RWPE2 (cell line): ENCODE results near the gene MYH13.
A peak's percentile ranks its signal among the peaks of the same experiment; 100 is the strongest.

Experiments used
- ATAC-seq: fragments of 200-7000 bp; cut with Tn5 transposase; 3 replicates; pipeline ENCODE4 v1.9.1; 2021; ENCODE audit warnings: low read depth
- DNase-seq: peaks from one replicate; pipeline ENCODE4 v3.0.0-alpha.2; 2020; ENCODE audit warnings: low spot score
- H3K27ac ChIP-seq: fragments of 450-650 bp; 2 replicates; pipeline ENCODE4 v1.5.1; 2017; ENCODE audit warnings: mild to moderate bottlenecking; ENCODE audit not compliant: poor library complexity, severe bottlenecking
- H3K27me3 ChIP-seq: fragments of 250-450 bp; sonication (Bioruptor Pico); 2 replicates; pipeline ENCODE4 v1.5.1; 2021; ENCODE audit warnings: mild to moderate bottlenecking, moderate library complexity; ENCODE audit not compliant: insufficient read depth, poor library complexity, severe bottlenecking
- H3K36me3 ChIP-seq: fragments of 250-450 bp; sonication (Bioruptor Pico); 2 replicates; pipeline ENCODE4 v1.5.1; 2020; ENCODE audit warnings: low read depth, mild to moderate bottlenecking, moderate library complexity
- H3K4me1 ChIP-seq: fragments of 250-450 bp; sonication (Bioruptor Pico); 2 replicates; pipeline ENCODE4 v1.5.1; 2021; ENCODE audit warnings: mild to moderate bottlenecking, moderate library complexity; ENCODE audit not compliant: insufficient read depth, poor library complexity, severe bottlenecking
- H3K4me3 ChIP-seq: fragments of 250-450 bp; sonication (Bioruptor Pico); 2 replicates; pipeline ENCODE4 v1.5.1; 2021; ENCODE audit warnings: mild to moderate bottlenecking, moderate library complexity; ENCODE audit not compliant: severe bottlenecking
- H3K9me3 ChIP-seq: fragments of 250-450 bp; sonication (Bioruptor Pico); 2 replicates; pipeline ENCODE4 v1.5.1; 2021; ENCODE audit warnings: mild to moderate bottlenecking, moderate library complexity; ENCODE audit not compliant: severe bottlenecking
- CTCF ChIP-seq: fragments of 450-650 bp; IDR thresholded peaks from one replicate; pipeline ENCODE4 v1.5.1; 2017; ENCODE audit warnings: mild to moderate bottlenecking, moderate library complexity; ENCODE audit not compliant: poor library complexity, severe bottlenecking

MYH13 gene

GRCh38 chr17:10286324-10286723, 86.5 kb downstream of the MYH13 start:
- no peaks in the 10 kb centered on the region for H3K27me3 ChIP-seq
- no peaks in the 10 kb centered on the region for H3K36me3 ChIP-seq
- DNase-seq (no peak), ATAC-seq (peak; percentile 60; the same call in 2 of the 3 replicates)
- H3K9me3 ChIP-seq: no peaks in the 10 kb centered on the region
- no peak for TF ChIP-seq CTCF
- H3K27ac ChIP-seq: no peak overlapping the region
- H3K4me1 ChIP-seq: no peaks in the 10 kb centered on the region
- H3K4me3 ChIP-seq: no peak overlapping the region

- Histone ChIP-seq H3K9me3 (no peaks in the 10 kb centered on the region), H3K27ac (no peak overlapping the region), H3K4me3 (no peak overlapping the region), H3K36me3 (no peaks in the 10 kb centered on the region), H3K4me1 (no peaks in the 10 kb centered on the region), H3K27me3 (no peaks in the 10 kb centered on the region)
- ATAC-seq (no peak), DNase-seq (no peak)
- TF ChIP-seq CTCF: no peak
Measured at GRCh38 chr17:10285896-10286295, 86.9 kb downstream of the MYH13 start.

- no peak for DNase-seq
- H3K36me3 ChIP-seq: no peaks in the 10 kb centered on the region
- H3K27ac ChIP-seq: no peak overlapping the region
- TF ChIP-seq CTCF: no peak
- no peak overlapping the region for H3K4me3 ChIP-seq
- ATAC-seq: no peak
- H3K27me3 ChIP-seq: no peaks in the 10 kb centered on the region
- no peaks in the 10 kb centered on the region for H3K4me1 ChIP-seq
- no peaks in the 10 kb centered on the region for H3K9me3 ChIP-seq
Measured at GRCh38 chr17:10280068-10280467, 92.7 kb downstream of the MYH13 start.

- H3K36me3 ChIP-seq: no peaks in the 10 kb centered on the region
- DNase-seq (no peak), ATAC-seq (no peak)
- no peak overlapping the region for H3K4me3 ChIP-seq
- no peaks in the 10 kb centered on the region for H3K9me3 ChIP-seq
- H3K27ac ChIP-seq: no peak overlapping the region
- no peaks in the 10 kb centered on the region for H3K27me3 ChIP-seq
- TF ChIP-seq CTCF: no peak
- no peaks in the 10 kb centered on the region for H3K4me1 ChIP-seq
Measured at GRCh38 chr17:10278218-10278617, 94.6 kb downstream of the MYH13 start.

GRCh38 chr17:10276436-10276835, 96.4 kb downstream of the MYH13 start:
- DNase-seq (no peak), ATAC-seq (no peak)
- no peak overlapping the region for H3K4me3 ChIP-seq
- H3K36me3 ChIP-seq: no peaks in the 10 kb centered on the region
- no peaks in the 10 kb centered on the region for H3K4me1 ChIP-seq
- peaks cover 2% of the 10 kb centered on the region for H3K27me3 ChIP-seq
- no peak for TF ChIP-seq CTCF
- no peak overlapping the region for H3K27ac ChIP-seq
- H3K9me3 ChIP-seq: no peaks in the 10 kb centered on the region
